ENCODE data around the gene RASGRP1.

GRCh38 chr15:38517312-38517975 lies 47.2 kb downstream of the RASGRP1 start:
- no peak for TF ChIP-seq EP300 (IDR thresholded peaks at IDR 0.05)
- TF ChIP-seq CTCF (IDR thresholded peaks at IDR 0.05): no peak
